Retinal pigment epithelial cell (primary cell): ENCODE measurements around the gene POLDIP2.

Source experiments
- DNase-seq: peaks from one replicate; pipeline ENCODE4 v3.0.0-alpha.2; 2010; ENCODE audit warnings: low read depth
- H3K4me3 ChIP-seq: 2 replicates; pipeline ENCODE4 v1.5.1; 2011; ENCODE audit warnings: mild to moderate bottlenecking, low read length, control low read depth, moderate library complexity
- TF ChIP-seq, protein P1 (sequence below): conservative IDR thresholded peaks from 2 replicates; pipeline ENCODE4 v1.5.1; 2011; ENCODE audit warnings: low read depth, low read length, control low read depth, inconsistent platforms

Gene POLDIP2

DNA sequence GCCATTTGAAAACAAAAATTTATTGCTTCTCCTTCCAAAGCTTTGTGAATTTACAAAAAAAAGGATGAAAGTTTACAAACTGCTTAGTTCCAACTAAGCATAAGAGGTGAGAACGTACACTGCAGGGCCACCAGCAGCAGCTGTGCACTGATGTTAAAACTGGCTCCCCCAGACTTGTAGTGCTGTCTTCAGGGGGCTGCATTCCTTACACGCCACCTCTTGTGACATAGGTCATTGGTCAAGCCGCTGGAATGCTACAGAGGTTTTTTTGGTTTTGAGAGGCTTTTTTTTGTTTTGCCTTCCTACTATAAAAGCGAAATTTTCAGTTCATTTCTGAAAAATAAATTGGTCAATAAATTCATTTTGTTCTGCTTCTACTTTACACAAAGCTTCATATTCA lies 29.0 kb downstream of the POLDIP2 start:
- DNase-seq = no peak
- TF ChIP-seq, protein P1, sequence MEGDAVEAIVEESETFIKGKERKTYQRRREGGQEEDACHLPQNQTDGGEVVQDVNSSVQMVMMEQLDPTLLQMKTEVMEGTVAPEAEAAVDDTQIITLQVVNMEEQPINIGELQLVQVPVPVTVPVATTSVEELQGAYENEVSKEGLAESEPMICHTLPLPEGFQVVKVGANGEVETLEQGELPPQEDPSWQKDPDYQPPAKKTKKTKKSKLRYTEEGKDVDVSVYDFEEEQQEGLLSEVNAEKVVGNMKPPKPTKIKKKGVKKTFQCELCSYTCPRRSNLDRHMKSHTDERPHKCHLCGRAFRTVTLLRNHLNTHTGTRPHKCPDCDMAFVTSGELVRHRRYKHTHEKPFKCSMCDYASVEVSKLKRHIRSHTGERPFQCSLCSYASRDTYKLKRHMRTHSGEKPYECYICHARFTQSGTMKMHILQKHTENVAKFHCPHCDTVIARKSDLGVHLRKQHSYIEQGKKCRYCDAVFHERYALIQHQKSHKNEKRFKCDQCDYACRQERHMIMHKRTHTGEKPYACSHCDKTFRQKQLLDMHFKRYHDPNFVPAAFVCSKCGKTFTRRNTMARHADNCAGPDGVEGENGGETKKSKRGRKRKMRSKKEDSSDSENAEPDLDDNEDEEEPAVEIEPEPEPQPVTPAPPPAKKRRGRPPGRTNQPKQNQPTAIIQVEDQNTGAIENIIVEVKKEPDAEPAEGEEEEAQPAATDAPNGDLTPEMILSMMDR = no peak
- no peak overlapping the region for H3K4me3 ChIP-seq

DNA sequence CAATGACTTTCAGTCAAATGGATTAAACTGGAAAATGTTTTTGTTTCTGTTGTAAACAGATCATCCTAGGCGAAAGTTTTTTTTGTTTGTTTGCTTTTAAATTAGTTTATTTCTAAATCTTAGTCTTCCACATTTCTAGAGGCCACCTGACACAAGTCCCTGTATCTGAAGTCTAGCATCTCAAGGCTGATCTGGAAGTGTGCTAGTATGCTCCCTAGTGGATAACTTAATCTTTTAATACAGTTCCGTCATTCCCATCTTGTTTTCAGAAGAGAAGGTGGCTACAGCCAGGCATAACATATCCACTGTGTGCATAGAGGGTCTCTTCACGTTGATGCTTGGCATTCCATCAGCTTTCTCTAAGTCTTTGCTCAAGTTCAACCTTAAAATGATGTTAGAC lies 29.6 kb downstream of the POLDIP2 start:
- no peak for DNase-seq
- TF ChIP-seq, protein P1 = no peak
- no peak overlapping the region for H3K4me3 ChIP-seq

DNA sequence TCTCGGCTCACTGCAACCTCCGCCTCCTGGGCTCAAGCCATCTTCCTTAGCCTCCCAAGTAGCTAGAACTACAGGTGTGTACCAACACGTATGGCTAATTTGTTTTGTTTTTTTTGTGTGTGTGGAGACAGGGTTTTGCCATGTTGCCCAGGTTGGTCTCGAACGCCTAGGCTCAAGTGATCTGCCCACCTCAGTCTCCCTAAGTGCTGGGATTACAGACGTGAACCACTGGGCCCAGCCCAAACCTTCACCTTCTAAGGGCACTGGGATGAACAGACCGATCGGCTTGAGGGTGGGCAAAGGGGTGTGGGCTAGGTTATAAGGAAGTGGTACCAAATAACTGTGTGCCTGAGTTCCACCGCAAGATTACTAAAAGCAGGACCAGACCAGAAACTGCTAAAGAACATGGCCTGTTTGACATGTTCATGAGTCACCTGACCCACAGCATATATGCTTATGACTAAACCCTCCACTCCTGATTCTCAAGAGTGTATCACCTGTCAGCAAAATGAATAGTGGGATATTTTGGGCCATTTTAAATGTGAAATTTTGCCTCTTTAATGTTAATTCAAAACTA lies 30.2 kb downstream of the POLDIP2 start:
- TF ChIP-seq, protein P1 = no peak
- no peak overlapping the region for H3K4me3 ChIP-seq
- no peak for DNase-seq

DNA sequence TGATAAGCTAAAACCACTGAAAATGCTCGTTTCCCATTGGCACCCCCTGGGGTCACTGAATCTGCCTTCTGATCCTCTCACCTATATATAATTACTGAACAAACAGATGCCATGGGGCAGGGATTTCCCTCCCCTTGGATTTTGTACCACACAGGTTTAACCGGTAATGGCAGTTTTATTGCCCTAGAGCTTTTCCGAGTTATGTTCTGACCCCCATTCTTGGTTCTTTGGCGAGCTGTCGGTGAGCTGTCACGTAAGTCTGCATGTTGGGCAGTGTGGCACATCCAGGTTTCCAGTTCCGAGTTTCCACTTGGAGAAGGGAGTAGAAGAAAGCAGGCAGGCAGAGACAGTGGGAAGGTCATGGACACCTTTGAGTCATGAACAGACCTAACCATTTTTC lies 31.2 kb downstream of the POLDIP2 start:
- TF ChIP-seq, protein P1 = no peak
- DNase-seq = no peak
- no peak overlapping the region for H3K4me3 ChIP-seq

DNA sequence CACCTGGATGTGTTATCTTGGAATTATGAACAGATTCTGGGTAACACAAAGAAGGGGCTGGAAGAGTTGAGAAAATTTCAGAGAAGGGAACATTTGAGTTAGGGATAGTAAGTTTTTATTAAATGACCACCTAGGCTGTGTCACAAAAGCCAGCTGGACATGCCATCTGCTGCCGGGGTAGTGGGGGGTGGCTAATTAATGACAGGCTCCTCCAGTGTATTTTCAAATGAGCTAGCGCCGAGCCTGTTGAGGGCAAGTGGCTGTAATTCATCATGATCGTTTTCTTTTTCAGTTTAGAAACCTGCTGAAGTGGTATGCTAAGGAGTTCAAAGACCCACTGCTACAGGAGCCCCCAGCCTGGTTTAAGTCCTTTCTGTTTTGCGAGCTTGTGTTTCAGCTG lies 32.1 kb downstream of the POLDIP2 start:
- TF ChIP-seq, protein P1 = no peak
- H3K4me3 ChIP-seq = no peak overlapping the region
- no peak for DNase-seq

DNA sequence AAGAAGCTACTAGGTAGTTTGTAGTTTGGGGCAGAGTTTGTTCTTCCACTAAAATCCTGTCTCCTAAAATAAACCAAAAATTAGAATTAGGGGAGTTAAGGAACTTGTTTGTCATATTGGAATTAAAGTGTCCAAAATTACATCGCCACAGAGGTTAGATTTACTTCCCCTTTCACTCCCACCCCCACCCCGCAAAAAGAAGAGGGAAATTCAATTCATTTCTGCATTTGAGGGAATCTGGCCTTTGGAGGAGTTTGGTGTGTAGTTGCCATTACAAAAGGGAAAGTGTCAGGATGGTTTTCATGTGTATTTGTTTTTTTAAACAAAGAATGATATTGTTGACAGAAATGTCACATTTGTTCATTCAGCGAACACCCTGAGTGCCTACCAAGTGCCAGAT lies 32.5 kb downstream of the POLDIP2 start:
- TF ChIP-seq, protein P1 = no peak
- H3K4me3 ChIP-seq = no peak overlapping the region
- DNase-seq = no peak

DNA sequence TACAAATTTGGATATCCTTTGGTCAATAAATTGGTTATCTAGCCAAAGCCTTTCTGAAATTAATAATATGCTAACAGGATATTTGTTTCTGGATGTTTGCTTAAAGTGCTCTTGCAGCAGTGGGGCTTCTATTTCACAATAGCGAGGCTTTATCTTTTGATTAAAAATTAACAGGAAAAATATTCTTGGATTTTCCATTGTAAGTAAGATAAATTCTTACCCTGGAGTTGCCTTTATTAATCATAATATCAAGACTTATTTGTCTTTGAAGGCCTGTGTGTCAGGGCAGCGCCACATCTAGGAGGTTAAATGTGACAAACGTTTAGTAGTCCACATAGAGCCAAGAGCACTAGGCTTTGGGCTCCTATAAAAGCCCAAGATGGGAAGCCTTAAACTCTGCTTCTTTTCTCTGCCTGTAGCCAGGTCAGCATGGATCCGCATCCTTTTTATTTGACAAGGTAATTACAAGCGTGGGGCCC lies 33.0 kb downstream of the POLDIP2 start:
- TF ChIP-seq, protein P1 = no peak
- no peak for DNase-seq
- no peak overlapping the region for H3K4me3 ChIP-seq
